ENCODE measurements around the gene PRICKLE1. TPM values are rescaled to one million over a fixed set of nuclear protein-coding genes. Genes with fewer than 3 reads are reported as not detected.

PRICKLE1 gene
- total RNA-seq (ENCODE audit: low replicate concordance), result 11.5 and 12.0 TPM in 2 replicates

GRCh38 chr12:42589465-42590329 lies at the start of gene PRICKLE1:
Gene PRICKLE1, minus strand, starts transcription at chr12:42589746. Its CDS starts 117,230 bp downstream, at chr12:42472516.

All from smooth muscle cell of the coronary artery (primary cell).